Neural cell (in vitro differentiated cells): ENCODE data around the gene TXN2.

Source experiments
- CTCF ChIP-seq: fragments of 450-650 bp; IDR thresholded peaks from 2 replicates; pipeline ENCODE4 v1.5.1; 2014; ENCODE audit warnings: antibody characterized with exemption, mild to moderate bottlenecking, moderate library complexity; ENCODE audit not compliant: poor library complexity, severe bottlenecking
- TAF1 ChIP-seq: IDR thresholded peaks from 2 replicates; pipeline ENCODE4 v1.6.1; 2012; ENCODE audit warnings: low read depth

GRCh38 chr22:36417281-36417686 is 64.2 kb downstream of the TXN2 start:
- no peak for TF ChIP-seq TAF1
- TF ChIP-seq CTCF = no peak
